WTC11 (cell line): ENCODE data around the gene PDE6B. TPM values are rescaled to one million over a fixed set of nuclear protein-coding genes. Genes with fewer than 3 reads are reported as not detected.

Experiments used
- ATAC-seq: fragments of 200-7000 bp; cut with Tn5 transposase; 2 replicates; pipeline ENCODE4 v1.10.0; 2021; ENCODE audit warnings: mild to moderate bottlenecking, moderate library complexity
- CTCF ChIA-PET: fragments of 300-600 bp; sonication (Branson Sonifier 250); formaldehyde crosslinking; loops from one replicate; lab custom pipeline; 2021; ENCODE audit warnings: antibody characterized with exemption; lab: Charles Lee
- POLR2A ChIA-PET: fragments of 350-600 bp; sonication (Branson Sonifier 250); formaldehyde crosslinking; loops from one replicate; lab custom pipeline; 2021; ENCODE audit warnings: antibody characterized with exemption; lab: Charles Lee
- DNase-seq: peaks from one replicate; pipeline ENCODE4 v3.0.0; 2021; ENCODE audit warnings: low spot score
- H3K27ac Mint-ChIP-seq: 2 replicates; pipeline ENCODE4 v1.8.0; 2021; ENCODE audit warnings: mixed read lengths
- H3K27me3 Mint-ChIP-seq: 2 replicates; pipeline ENCODE4 v1.8.0; 2021; ENCODE audit warnings: low read depth, mild to moderate bottlenecking, moderate library complexity, mixed read lengths
- H3K36me3 Mint-ChIP-seq: 2 replicates; pipeline ENCODE4 v1.8.0; 2021; ENCODE audit warnings: mixed read lengths
- H3K4me1 Mint-ChIP-seq: 2 replicates; pipeline ENCODE4 v1.8.0; 2022; ENCODE audit warnings: mixed read lengths
- H3K4me3 Mint-ChIP-seq: 2 replicates; pipeline ENCODE4 v1.8.0; 2021; ENCODE audit warnings: mild to moderate bottlenecking, moderate library complexity, mixed read lengths
- H3K9me3 Mint-ChIP-seq: 2 replicates; pipeline ENCODE4 v1.8.0; 2021; ENCODE audit warnings: mixed read lengths
- ESRRA ChIP-seq: sonication (generic); formaldehyde crosslinking; IDR thresholded peaks from 2 replicates; pipeline ENCODE4 v1.8.1; 2022; ENCODE audit warnings: mild to moderate bottlenecking, missing genetic modification reagents, borderline replicate concordance
- FOXJ3 ChIP-seq: sonication (generic); formaldehyde crosslinking; IDR thresholded peaks from 2 replicates; pipeline ENCODE4 v1.9.0; 2021; ENCODE audit warnings: missing genetic modification reagents, mild to moderate bottlenecking, borderline replicate concordance
- FOXK1 ChIP-seq: sonication (generic); formaldehyde crosslinking; IDR thresholded peaks from 2 replicates; pipeline ENCODE4 v1.8.0; 2022; ENCODE audit warnings: mild to moderate bottlenecking, moderate library complexity, missing genetic modification reagents
- KAT7 ChIP-seq: sonication (generic); formaldehyde crosslinking; IDR thresholded peaks from 2 replicates; pipeline ENCODE4 v1.8.1; 2023; ENCODE audit warnings: missing genetic modification reagents, mild to moderate bottlenecking, borderline replicate concordance
- MXD4 ChIP-seq: fragments of 250-450 bp; sonication (Bioruptor Pico); IDR thresholded peaks from 2 replicates; pipeline ENCODE4 v1.8.0; 2021; ENCODE audit warnings: mild to moderate bottlenecking, moderate library complexity, borderline replicate concordance
- MYBL2 ChIP-seq: sonication (generic); formaldehyde crosslinking; IDR thresholded peaks from 2 replicates; pipeline ENCODE4 v1.8.1; 2023; ENCODE audit warnings: mild to moderate bottlenecking, moderate library complexity, missing genetic modification reagents
- NR1H2 ChIP-seq: sonication (generic); formaldehyde crosslinking; IDR thresholded peaks from 2 replicates; pipeline ENCODE4 v1.9.0; 2021; ENCODE audit warnings: mild to moderate bottlenecking, moderate library complexity, missing genetic modification reagents
- OVOL2 ChIP-seq: fragments of 250-450 bp; sonication (Bioruptor Pico); IDR thresholded peaks from 2 replicates; pipeline ENCODE4 v1.9.0; 2021; ENCODE audit warnings: mild to moderate bottlenecking, borderline replicate concordance
- SMAD3 ChIP-seq: sonication (generic); formaldehyde crosslinking; IDR thresholded peaks from 2 replicates; pipeline ENCODE4 v1.8.0; 2022; ENCODE audit warnings: missing genetic modification reagents, mild to moderate bottlenecking, borderline replicate concordance
- SP1 ChIP-seq: sonication (generic); formaldehyde crosslinking; conservative IDR thresholded peaks from 2 replicates; pipeline ENCODE4 v1.8.1; 2022; ENCODE audit warnings: missing genetic modification reagents
- TCF7 ChIP-seq: sonication (generic); formaldehyde crosslinking; IDR thresholded peaks from 2 replicates; pipeline ENCODE4 v1.8.0; 2022; ENCODE audit warnings: mild to moderate bottlenecking, low read depth, missing genetic modification reagents, moderate library complexity
- ZNF121 ChIP-seq: sonication (generic); formaldehyde crosslinking; IDR thresholded peaks from 2 replicates; pipeline ENCODE4 v1.8.0; 2023; ENCODE audit warnings: missing genetic modification reagents
- ZNF232 ChIP-seq: sonication (generic); formaldehyde crosslinking; IDR thresholded peaks from 2 replicates; pipeline ENCODE4 v1.8.0; 2022; ENCODE audit warnings: mild to moderate bottlenecking, missing genetic modification reagents
- ZNF671 ChIP-seq: fragments of 250-450 bp; sonication (Bioruptor Pico); IDR thresholded peaks from 2 replicates; pipeline ENCODE4 v1.8.0; 2021; ENCODE audit warnings: mild to moderate bottlenecking
- total RNA-seq: library from RNA; stranded (reverse); gene quantifications from 3 replicates; pipeline ENCODE4 v1.2.3, GENCODE V29; 2021
- TF ChIP-seq, protein P1 (sequence below): sonication (generic); formaldehyde crosslinking; IDR thresholded peaks from 2 replicates; pipeline ENCODE4 v1.8.1; 2022; ENCODE audit warnings: mild to moderate bottlenecking, missing genetic modification reagents, moderate library complexity, borderline replicate concordance
- TF ChIP-seq, protein P2 (sequence below): fragments of 250-450 bp; sonication (Bioruptor Pico); conservative IDR thresholded peaks from 2 replicates; pipeline ENCODE4 v1.9.0; 2021; ENCODE audit warnings: mild to moderate bottlenecking
- TF ChIP-seq, protein P3 (sequence below): sonication (generic); formaldehyde crosslinking; IDR thresholded peaks from 2 replicates; pipeline ENCODE4 v1.8.1; 2023; ENCODE audit warnings: mild to moderate bottlenecking, moderate library complexity, missing genetic modification reagents
- TF ChIP-seq, protein P4 (sequence below): sonication (generic); formaldehyde crosslinking; IDR thresholded peaks from 2 replicates; pipeline ENCODE4 v1.8.0; 2023; ENCODE audit warnings: missing genetic modification reagents, mild to moderate bottlenecking, borderline replicate concordance
- TF ChIP-seq, protein P5 (sequence below): fragments of 250-450 bp; sonication (Bioruptor Pico); IDR thresholded peaks from 2 replicates; pipeline ENCODE4 v1.9.0; 2021; ENCODE audit warnings: mild to moderate bottlenecking
- TF ChIP-seq, protein P6 (sequence below): sonication (generic); formaldehyde crosslinking; IDR thresholded peaks from 2 replicates; pipeline ENCODE4 v1.8.1; 2022; ENCODE audit warnings: missing genetic modification reagents, borderline replicate concordance
- TF ChIP-seq, protein P7 (sequence below): sonication (generic); formaldehyde crosslinking; IDR thresholded peaks from 2 replicates; pipeline ENCODE4 v1.8.0; 2023; ENCODE audit warnings: missing genetic modification reagents

Gene PDE6B
- total RNA-seq, 1 experiment from 2014 or later = 7.1 TPM

DNA sequence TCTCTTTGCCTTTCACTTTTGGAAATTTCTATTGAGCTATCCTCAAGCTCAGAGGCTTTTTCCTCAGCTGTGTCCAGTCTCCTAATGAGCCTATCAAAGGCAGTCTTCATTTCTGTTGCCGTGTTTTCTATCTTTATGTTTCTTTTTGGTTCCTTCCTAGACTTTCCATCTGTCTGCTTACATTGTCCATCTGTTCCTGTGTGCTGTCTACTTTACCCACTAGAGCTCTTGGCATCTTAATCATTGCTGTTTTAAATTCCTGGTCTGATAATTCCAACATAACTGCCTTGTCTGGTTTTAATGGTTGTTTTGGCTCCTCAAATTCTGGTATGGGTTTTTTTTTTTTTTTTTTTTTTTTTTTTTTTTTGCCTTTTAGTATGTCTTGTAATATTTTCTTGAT is 9.3 kb upstream of the PDE6B start (continued):
- TF ChIP-seq, protein P1, sequence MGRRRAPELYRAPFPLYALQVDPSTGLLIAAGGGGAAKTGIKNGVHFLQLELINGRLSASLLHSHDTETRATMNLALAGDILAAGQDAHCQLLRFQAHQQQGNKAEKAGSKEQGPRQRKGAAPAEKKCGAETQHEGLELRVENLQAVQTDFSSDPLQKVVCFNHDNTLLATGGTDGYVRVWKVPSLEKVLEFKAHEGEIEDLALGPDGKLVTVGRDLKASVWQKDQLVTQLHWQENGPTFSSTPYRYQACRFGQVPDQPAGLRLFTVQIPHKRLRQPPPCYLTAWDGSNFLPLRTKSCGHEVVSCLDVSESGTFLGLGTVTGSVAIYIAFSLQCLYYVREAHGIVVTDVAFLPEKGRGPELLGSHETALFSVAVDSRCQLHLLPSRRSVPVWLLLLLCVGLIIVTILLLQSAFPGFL (CRISPR knock-in tag) = no peak
- no peak for TF ChIP-seq SMAD3

DNA sequence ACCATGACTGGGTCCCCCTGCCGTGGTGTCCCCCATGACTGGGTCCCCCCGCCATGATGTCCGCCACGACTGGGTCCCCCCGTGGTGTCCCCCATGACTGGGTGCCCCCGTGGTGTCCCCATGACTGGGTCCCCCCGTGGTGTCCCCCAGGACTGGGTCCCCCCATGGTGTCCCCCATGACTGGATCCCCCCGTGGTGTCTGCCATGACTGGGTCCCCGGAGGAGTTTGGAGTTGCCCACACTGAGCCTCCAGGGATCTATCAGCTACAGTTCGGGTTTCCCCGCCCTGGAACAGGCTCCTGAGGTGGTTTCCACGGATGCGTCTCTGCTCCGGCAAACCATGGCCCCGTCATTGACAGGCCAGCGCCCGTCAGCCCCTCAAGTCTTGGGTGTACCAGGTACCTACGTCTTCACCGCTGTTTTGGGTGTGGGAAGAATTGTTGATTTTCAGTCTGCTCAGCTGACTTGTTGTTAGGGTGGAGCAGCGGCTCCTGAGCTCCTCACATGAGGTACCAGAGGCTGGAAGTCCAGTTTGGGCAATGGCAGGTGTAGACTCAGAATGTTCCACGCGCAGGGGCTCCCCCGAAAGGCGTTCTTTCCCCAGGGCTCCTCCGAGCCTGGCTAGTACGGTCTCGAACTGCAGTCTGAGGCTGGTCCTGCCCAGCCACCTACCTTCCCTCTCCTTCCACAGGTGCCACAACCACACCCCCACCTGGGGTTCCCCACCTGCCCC is 8.3 kb upstream of the PDE6B start:
- POLR2A ChIA-PET = no interaction called here
- DNase-seq (no peak), ATAC-seq (no peak)
- Mint-ChIP-seq H3K27ac (no peak overlapping the region), H3K36me3 (no peaks in the 10 kb centered on the region), H3K4me1 (no peaks in the 10 kb centered on the region), H3K9me3 (no peaks in the 10 kb centered on the region), H3K27me3 (peaks cover 10% of the 10 kb centered on the region), H3K4me3 (no peak overlapping the region)
- TF ChIP-seq NR1H2 (CRISPR knock-in tag) = no peak
- TF ChIP-seq, protein P2, sequence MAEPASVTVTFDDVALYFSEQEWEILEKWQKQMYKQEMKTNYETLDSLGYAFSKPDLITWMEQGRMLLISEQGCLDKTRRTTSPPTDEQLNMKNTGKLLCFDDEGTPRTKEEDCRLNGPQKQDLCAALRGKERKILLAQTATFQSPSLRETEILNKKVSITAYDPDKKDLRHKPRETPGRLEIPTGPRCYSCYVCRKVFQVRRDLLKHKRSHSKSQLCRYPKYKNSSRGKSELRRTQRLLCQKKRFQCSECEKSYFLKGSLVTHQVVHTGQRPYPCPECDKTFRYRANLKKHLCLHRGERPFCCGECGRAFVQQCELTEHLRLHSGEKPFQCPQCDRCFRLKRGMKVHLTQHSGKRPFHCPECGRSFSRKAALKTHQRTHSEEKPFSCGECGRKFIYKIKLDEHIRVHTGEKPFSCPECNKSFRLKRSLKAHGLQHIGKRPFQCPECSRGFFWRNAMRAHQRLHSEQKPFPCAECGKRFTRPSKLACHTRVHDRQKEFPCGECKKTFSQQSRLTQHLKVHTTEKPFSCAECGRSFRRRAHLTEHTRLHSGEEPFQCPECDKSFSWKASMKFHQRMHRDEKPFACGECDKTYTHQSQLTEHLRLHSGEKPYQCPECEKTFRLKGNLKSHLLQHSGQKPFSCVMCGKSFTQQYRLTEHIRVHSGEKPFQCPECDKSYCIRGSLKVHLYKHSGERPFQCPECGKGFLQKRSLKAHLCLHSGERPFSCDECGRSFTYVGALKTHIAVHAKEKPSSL (CRISPR knock-in tag) = no peak
- TF ChIP-seq, protein P3, sequence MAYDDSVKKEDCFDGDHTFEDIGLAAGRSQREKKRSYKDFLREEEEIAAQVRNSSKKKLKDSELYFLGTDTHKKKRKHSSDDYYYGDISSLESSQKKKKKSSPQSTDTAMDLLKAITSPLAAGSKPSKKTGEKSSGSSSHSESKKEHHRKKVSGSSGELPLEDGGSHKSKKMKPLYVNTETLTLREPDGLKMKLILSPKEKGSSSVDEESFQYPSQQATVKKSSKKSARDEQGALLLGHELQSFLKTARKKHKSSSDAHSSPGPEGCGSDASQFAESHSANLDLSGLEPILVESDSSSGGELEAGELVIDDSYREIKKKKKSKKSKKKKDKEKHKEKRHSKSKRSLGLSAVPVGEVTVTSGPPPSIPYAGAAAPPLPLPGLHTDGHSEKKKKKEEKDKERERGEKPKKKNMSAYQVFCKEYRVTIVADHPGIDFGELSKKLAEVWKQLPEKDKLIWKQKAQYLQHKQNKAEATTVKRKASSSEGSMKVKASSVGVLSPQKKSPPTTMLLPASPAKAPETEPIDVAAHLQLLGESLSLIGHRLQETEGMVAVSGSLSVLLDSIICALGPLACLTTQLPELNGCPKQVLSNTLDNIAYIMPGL (CRISPR knock-in tag) = no peak
- TF ChIP-seq TCF7 (CRISPR knock-in tag) = no peak
- TF ChIP-seq OVOL2 = no peak
- TF ChIP-seq, protein P4, sequence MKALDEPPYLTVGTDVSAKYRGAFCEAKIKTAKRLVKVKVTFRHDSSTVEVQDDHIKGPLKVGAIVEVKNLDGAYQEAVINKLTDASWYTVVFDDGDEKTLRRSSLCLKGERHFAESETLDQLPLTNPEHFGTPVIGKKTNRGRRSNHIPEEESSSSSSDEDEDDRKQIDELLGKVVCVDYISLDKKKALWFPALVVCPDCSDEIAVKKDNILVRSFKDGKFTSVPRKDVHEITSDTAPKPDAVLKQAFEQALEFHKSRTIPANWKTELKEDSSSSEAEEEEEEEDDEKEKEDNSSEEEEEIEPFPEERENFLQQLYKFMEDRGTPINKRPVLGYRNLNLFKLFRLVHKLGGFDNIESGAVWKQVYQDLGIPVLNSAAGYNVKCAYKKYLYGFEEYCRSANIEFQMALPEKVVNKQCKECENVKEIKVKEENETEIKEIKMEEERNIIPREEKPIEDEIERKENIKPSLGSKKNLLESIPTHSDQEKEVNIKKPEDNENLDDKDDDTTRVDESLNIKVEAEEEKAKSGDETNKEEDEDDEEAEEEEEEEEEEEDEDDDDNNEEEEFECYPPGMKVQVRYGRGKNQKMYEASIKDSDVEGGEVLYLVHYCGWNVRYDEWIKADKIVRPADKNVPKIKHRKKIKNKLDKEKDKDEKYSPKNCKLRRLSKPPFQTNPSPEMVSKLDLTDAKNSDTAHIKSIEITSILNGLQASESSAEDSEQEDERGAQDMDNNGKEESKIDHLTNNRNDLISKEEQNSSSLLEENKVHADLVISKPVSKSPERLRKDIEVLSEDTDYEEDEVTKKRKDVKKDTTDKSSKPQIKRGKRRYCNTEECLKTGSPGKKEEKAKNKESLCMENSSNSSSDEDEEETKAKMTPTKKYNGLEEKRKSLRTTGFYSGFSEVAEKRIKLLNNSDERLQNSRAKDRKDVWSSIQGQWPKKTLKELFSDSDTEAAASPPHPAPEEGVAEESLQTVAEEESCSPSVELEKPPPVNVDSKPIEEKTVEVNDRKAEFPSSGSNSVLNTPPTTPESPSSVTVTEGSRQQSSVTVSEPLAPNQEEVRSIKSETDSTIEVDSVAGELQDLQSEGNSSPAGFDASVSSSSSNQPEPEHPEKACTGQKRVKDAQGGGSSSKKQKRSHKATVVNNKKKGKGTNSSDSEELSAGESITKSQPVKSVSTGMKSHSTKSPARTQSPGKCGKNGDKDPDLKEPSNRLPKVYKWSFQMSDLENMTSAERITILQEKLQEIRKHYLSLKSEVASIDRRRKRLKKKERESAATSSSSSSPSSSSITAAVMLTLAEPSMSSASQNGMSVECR (CRISPR knock-in tag) = no peak
- TF ChIP-seq, protein P5, sequence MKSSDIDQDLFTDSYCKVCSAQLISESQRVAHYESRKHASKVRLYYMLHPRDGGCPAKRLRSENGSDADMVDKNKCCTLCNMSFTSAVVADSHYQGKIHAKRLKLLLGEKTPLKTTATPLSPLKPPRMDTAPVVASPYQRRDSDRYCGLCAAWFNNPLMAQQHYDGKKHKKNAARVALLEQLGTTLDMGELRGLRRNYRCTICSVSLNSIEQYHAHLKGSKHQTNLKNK (CRISPR knock-in tag) = no peak
- TF ChIP-seq, protein P6, sequence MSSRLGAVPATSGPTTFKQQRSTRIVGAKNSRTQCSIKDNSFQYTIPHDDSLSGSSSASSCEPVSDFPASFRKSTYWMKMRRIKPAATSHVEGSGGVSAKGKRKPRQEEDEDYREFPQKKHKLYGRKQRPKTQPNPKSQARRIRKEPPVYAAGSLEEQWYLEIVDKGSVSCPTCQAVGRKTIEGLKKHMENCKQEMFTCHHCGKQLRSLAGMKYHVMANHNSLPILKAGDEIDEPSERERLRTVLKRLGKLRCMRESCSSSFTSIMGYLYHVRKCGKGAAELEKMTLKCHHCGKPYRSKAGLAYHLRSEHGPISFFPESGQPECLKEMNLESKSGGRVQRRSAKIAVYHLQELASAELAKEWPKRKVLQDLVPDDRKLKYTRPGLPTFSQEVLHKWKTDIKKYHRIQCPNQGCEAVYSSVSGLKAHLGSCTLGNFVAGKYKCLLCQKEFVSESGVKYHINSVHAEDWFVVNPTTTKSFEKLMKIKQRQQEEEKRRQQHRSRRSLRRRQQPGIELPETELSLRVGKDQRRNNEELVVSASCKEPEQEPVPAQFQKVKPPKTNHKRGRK (CRISPR knock-in tag) = no peak
- no peak for TF ChIP-seq ESRRA (CRISPR knock-in tag)
- TF ChIP-seq, protein P7, sequence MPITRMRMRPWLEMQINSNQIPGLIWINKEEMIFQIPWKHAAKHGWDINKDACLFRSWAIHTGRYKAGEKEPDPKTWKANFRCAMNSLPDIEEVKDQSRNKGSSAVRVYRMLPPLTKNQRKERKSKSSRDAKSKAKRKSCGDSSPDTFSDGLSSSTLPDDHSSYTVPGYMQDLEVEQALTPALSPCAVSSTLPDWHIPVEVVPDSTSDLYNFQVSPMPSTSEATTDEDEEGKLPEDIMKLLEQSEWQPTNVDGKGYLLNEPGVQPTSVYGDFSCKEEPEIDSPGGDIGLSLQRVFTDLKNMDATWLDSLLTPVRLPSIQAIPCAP (CRISPR knock-in tag) = no peak
- no peak for TF ChIP-seq SP1 (CRISPR knock-in tag)
- TF ChIP-seq ZNF121 (CRISPR knock-in tag) = no peak
- no peak for TF ChIP-seq MXD4 (CRISPR knock-in tag)
- TF ChIP-seq FOXK1 (CRISPR knock-in tag) = no peak
- no peak for TF ChIP-seq ZNF232 (CRISPR knock-in tag)
- no peak for TF ChIP-seq MYBL2 (CRISPR knock-in tag)
- no peak for TF ChIP-seq ZNF671 (CRISPR knock-in tag)
- TF ChIP-seq KAT7 (CRISPR knock-in tag) = no peak
- no peak for TF ChIP-seq FOXJ3 (CRISPR knock-in tag)
- CTCF ChIA-PET = no interaction called here
